Liver (tissue), 9 donors: Measurements from ENCODE around the gene RGS17. TPM values are rescaled to one million over a fixed set of nuclear protein-coding genes. Genes with fewer than 3 reads are reported as not detected.

ENCODE experiments used
- DNase-seq: peaks from one replicate; pipeline ENCODE4 v3.0.0-alpha.2; 2017; ENCODE audit warnings: low spot score
- H3K27ac ChIP-seq, 2 donors: one replicate each; pipeline ENCODE4 v1.7.0; 2013; ENCODE audit warnings: inconsistent platforms in 2 of 2, low read length in 2 of 2, control low read depth in 1 of 2, low read depth in 1 of 2, mild to moderate bottlenecking in 1 of 2
- H3K27me3 ChIP-seq, 4 donors: one replicate each; pipeline versions ENCODE4 v1.6.1 to v1.7.0; 2013; ENCODE audit warnings: low read length in 3 of 4, inconsistent platforms in 1 of 4, mild to moderate bottlenecking in 1 of 4, moderate library complexity in 1 of 4; ENCODE audit not compliant: control insufficient read depth in 4 of 4, insufficient read depth in 4 of 4
- H3K36me3 ChIP-seq, 4 donors: one replicate each; pipeline versions ENCODE4 v1.6.1 to v1.7.0; 2013; ENCODE audit warnings: low read length in 3 of 4, mild to moderate bottlenecking in 3 of 4, low read depth in 1 of 4, moderate library complexity in 1 of 4; ENCODE audit not compliant: control insufficient read depth in 4 of 4, insufficient read depth in 3 of 4
- H3K4me1 ChIP-seq, 4 donors: one replicate each; pipeline versions ENCODE4 v1.6.1 to v1.7.0; 2013; ENCODE audit warnings: low read length in 3 of 4, mild to moderate bottlenecking in 3 of 4, moderate library complexity in 1 of 4; ENCODE audit not compliant: control insufficient read depth in 4 of 4, insufficient read depth in 4 of 4
- H3K4me3 ChIP-seq, 3 donors: one replicate each; pipeline versions ENCODE4 v1.6.1 to v1.7.0; 2013; ENCODE audit warnings: low read length in 3 of 3, control low read depth in 1 of 3, low read depth in 1 of 3, mild to moderate bottlenecking in 1 of 3
- H3K9ac ChIP-seq, 2 donors: one replicate each; pipeline ENCODE4 v1.7.0; 2013; ENCODE audit warnings: low read length in 2 of 2, mild to moderate bottlenecking in 2 of 2, moderate library complexity in 2 of 2, control low read depth in 1 of 2, low read depth in 1 of 2
- H3K9me3 ChIP-seq, 4 donors: one replicate each; pipeline versions ENCODE4 v1.6.1 to v1.7.0; 2013; ENCODE audit warnings: low read length in 3 of 4; ENCODE audit not compliant: control insufficient read depth in 4 of 4
- ATF3 ChIP-seq: IDR thresholded peaks from 2 replicates; pipeline ENCODE4 v1.6.1; 2016; ENCODE audit warnings: antibody characterized with exemption
- CTCF ChIP-seq: fragments of 150-350 bp; IDR thresholded peaks from 2 replicates; pipeline ENCODE4 v1.5.1; 2017; ENCODE audit warnings: improper control_type of control experiment, low read depth, low read length; ENCODE audit not compliant: missing input control
- EGR1 ChIP-seq, 2 donors: IDR thresholded peaks; 2 replicates each; pipeline ENCODE4 v1.6.1; 2016 to 2018; ENCODE audit warnings: antibody characterized with exemption in 2 of 2, low read depth in 2 of 2
- FOXA2 ChIP-seq: IDR thresholded peaks from 2 replicates; pipeline ENCODE4 v1.6.1; 2016; ENCODE audit warnings: antibody characterized with exemption
- GABPA ChIP-seq, 2 donors: IDR thresholded peaks in 1 of 2; conservative IDR thresholded peaks in 1 of 2; 2 replicates each; pipeline ENCODE4 v1.6.1; 2016; ENCODE audit warnings: antibody characterized with exemption in 2 of 2, mild to moderate bottlenecking in 1 of 2, moderate library complexity in 1 of 2
- HNF4A ChIP-seq, 2 donors: conservative IDR thresholded peaks; 2 replicates each; pipeline ENCODE4 v1.6.1; 2016; ENCODE audit warnings: antibody characterized with exemption in 2 of 2, mild to moderate bottlenecking in 2 of 2
- JUND ChIP-seq, 2 donors: IDR thresholded peaks; 2 replicates each; pipeline ENCODE4 v1.6.1; 2016; ENCODE audit warnings: antibody characterized with exemption in 2 of 2
- MAX ChIP-seq: IDR thresholded peaks from 2 replicates; pipeline ENCODE4 v1.6.1; 2016; ENCODE audit warnings: antibody characterized with exemption
- NR2F2 ChIP-seq: IDR thresholded peaks from 2 replicates; pipeline ENCODE4 v1.6.1; 2016; ENCODE audit warnings: antibody characterized with exemption
- RAD21 ChIP-seq, 2 donors: IDR thresholded peaks; 2 replicates each; pipeline ENCODE4 v1.6.1; 2016; ENCODE audit warnings: antibody characterized with exemption in 2 of 2, mild to moderate bottlenecking in 2 of 2
- RXRA ChIP-seq, 2 donors: IDR thresholded peaks; 2 replicates each; pipeline ENCODE4 v1.6.1; 2017 to 2018; ENCODE audit warnings: antibody characterized with exemption in 2 of 2, mild to moderate bottlenecking in 1 of 2
- SP1 ChIP-seq: IDR thresholded peaks from 2 replicates; pipeline ENCODE4 v1.6.1; 2018; ENCODE audit warnings: antibody characterized with exemption, mild to moderate bottlenecking
- TAF1 ChIP-seq: conservative IDR thresholded peaks from 2 replicates; pipeline ENCODE4 v1.6.1; 2016; ENCODE audit warnings: antibody characterized with exemption, mild to moderate bottlenecking
- YY1 ChIP-seq: IDR thresholded peaks from 2 replicates; pipeline ENCODE4 v1.6.1; 2016; ENCODE audit warnings: antibody characterized with exemption, mild to moderate bottlenecking
- WGBS: extraction: QIAGEN DNeasy Blood & Tissue Kit; methylation state at CpG from one replicate; pipeline ENCODE4 v1.1.7; 2013; 5-methylcytosine and 5-hydroxymethylcytosine counted together
- polyA plus RNA-seq, 2 donors: library from polyadenylated mRNA; stranded (reverse) in 1 of 2; unstranded in 1 of 2; fragments of 200-250 nt in 1 of 2; fragments of >200 nt in 1 of 2; fragmentation: Nextera tagmentation in 1 of 2; extraction: Ambion mirVana in 1 of 2; gene quantifications; one replicate each; pipeline versions ENCODE4 v1.2.1 to v1.2.3, GENCODE V29; 2013 to 2015
- total RNA-seq, 2 donors: library from RNA; depleted of rRNA; stranded (reverse); fragments of >200 nt; gene quantifications; one replicate each; pipeline ENCODE4 v1.2.3, GENCODE V29; 2014
- donor health status: healthy.
- donor health status: healthy.
- donor health status: healthy.
- donor health status: healthy.
- donor health status: healthy.

RGS17 gene
- total and polyA plus RNA-seq, 4 donors: under 0.01 to 0.09 (median 0.03) TPM

- H3K4me3 ChIP-seq: no peak overlapping the region
- H3K27me3 ChIP-seq: no peaks in the 10 kb centered on the region
- H3K27ac ChIP-seq: no peak overlapping the region
- no peaks in the 10 kb centered on the region for H3K4me1 ChIP-seq
- H3K9me3 ChIP-seq: no peaks in the 10 kb centered on the region
- H3K36me3 ChIP-seq: no peaks in the 10 kb centered on the region
- TF ChIP-seq CTCF (no peak), NR2F2 (no peak), HNF4A (conservative IDR thresholded peaks at IDR 0.05) (no peak), MAX (no peak)
- no peak overlapping the region for H3K9ac ChIP-seq
- DNase-seq: no peak
These were observed 71.8 kb downstream of the RGS17 start for GRCh38 chr6:153059311-153059710.

- Histone ChIP-seq H3K27ac (no peak overlapping the region), H3K36me3 (no peaks in the 10 kb centered on the region), H3K9ac (no peak overlapping the region), H3K27me3 (no peaks in the 10 kb centered on the region), H3K4me1 (no peaks in the 10 kb centered on the region), H3K4me3 (no peak overlapping the region), H3K9me3 (no peaks in the 10 kb centered on the region)
- DNase-seq: no peak
- WGBS: 67% methylated on average over 4 of the region's 4 CpGs
- TF ChIP-seq NR2F2: no peak
- TF ChIP-seq RXRA (IDR thresholded peaks at IDR 0.05): no peak
- TF ChIP-seq GABPA (IDR thresholded peaks at IDR 0.05 in 1 of 2, conservative IDR thresholded peaks at IDR 0.05 in 1 of 2): no peak
- no peak for TF ChIP-seq ATF3
- TF ChIP-seq FOXA2: no peak
- TF ChIP-seq YY1: no peak
- no peak for TF ChIP-seq TAF1
- no peak for TF ChIP-seq JUND (IDR thresholded peaks at IDR 0.05)
- no peak for TF ChIP-seq SP1
- TF ChIP-seq RAD21 (IDR thresholded peaks at IDR 0.05): no peak
These were observed 72.2 kb downstream of the RGS17 start for GRCh38 chr6:153058909-153059308.

- Histone ChIP-seq H3K27me3 (no peaks in the 10 kb centered on the region), H3K9me3 (no peaks in the 10 kb centered on the region), H3K27ac (no peak overlapping the region), H3K9ac (no peak overlapping the region), H3K36me3 (no peaks in the 10 kb centered on the region), H3K4me3 (no peak overlapping the region), H3K4me1 (no peaks in the 10 kb centered on the region)
- no peak for TF ChIP-seq SP1
- TF ChIP-seq MAX: no peak
- no peak for TF ChIP-seq EGR1 (IDR thresholded peaks at IDR 0.05; ENCODE audit: low read depth in 2 of 2)
- TF ChIP-seq RXRA (IDR thresholded peaks at IDR 0.05): no peak
- DNase-seq: no peak
- 52% methylated on average over 4 of the region's 4 CpGs for WGBS
These were observed 72.8 kb downstream of the RGS17 start for GRCh38 chr6:153058291-153058690.
